MM.1S (cell line): ENCODE results near the gene KLHL13.

ENCODE experiments used
- DNase-seq: peaks from one replicate; pipeline ENCODE4 v3.0.0-alpha.2; 2015
- H2AFZ ChIP-seq: fragments of 300-600 bp; sonication (generic); 2 replicates; pipeline ENCODE4 v1.6.0; 2016; ENCODE audit warnings: antibody characterized with exemption, low read length
- H3F3A ChIP-seq: fragments of 300-600 bp; sonication (generic); 2 replicates; pipeline ENCODE4 v1.6.1; 2016; ENCODE audit warnings: mild to moderate bottlenecking, antibody characterized with exemption, low read length, moderate library complexity, mixed read lengths; ENCODE audit not compliant: insufficient read depth
- H3K27ac ChIP-seq: fragments of 300-600 bp; sonication (generic); 2 replicates; pipeline ENCODE4 v1.5.1; 2016; ENCODE audit warnings: mild to moderate bottlenecking, low read length
- H3K27me3 ChIP-seq: fragments of 300-600 bp; sonication (generic); replicated peaks from 2 replicates; pipeline ENCODE4 v1.6.0; 2016; ENCODE audit warnings: low read length; ENCODE audit not compliant: insufficient read depth
- H3K36me3 ChIP-seq: fragments of 300-600 bp; sonication (generic); replicated peaks from 2 replicates; pipeline ENCODE4 v1.6.1; 2016; ENCODE audit warnings: mild to moderate bottlenecking, low read length, mixed read lengths; ENCODE audit not compliant: insufficient read depth
- H3K4me1 ChIP-seq: fragments of 300-600 bp; sonication (generic); 2 replicates; pipeline ENCODE4 v1.6.1; 2016; ENCODE audit warnings: low read length, mixed read lengths
- H3K4me2 ChIP-seq: fragments of 300-600 bp; sonication (generic); 2 replicates; pipeline ENCODE4 v1.6.0; 2016; ENCODE audit warnings: low read depth, low read length
- H3K4me3 ChIP-seq: fragments of 300-600 bp; sonication (generic); 2 replicates; pipeline ENCODE4 v1.5.1; 2016; ENCODE audit warnings: low read length, mixed read lengths
- H3K79me2 ChIP-seq: fragments of 300-600 bp; sonication (generic); 2 replicates; pipeline ENCODE4 v1.6.1; 2016; ENCODE audit warnings: mixed run types, low read length, mixed read lengths
- H3K9ac ChIP-seq: fragments of 300-600 bp; sonication (generic); 2 replicates; pipeline ENCODE4 v1.6.1; 2016; ENCODE audit warnings: low read length, mixed read lengths
- H3K9me2 ChIP-seq: fragments of 300-600 bp; sonication (generic); replicated peaks from 2 replicates; pipeline ENCODE4 v1.6.1; 2016; ENCODE audit warnings: mild to moderate bottlenecking, low read length, mixed read lengths; ENCODE audit not compliant: insufficient read depth
- H3K9me3 ChIP-seq: fragments of 300-600 bp; sonication (generic); replicated peaks from 2 replicates; pipeline ENCODE4 v1.6.1; 2016; ENCODE audit warnings: mild to moderate bottlenecking, low read length, mixed read lengths; ENCODE audit not compliant: insufficient read depth
- H4K20me1 ChIP-seq: fragments of 300-600 bp; sonication (generic); 2 replicates; pipeline ENCODE4 v1.6.1; 2016; ENCODE audit warnings: mild to moderate bottlenecking, low read length, moderate library complexity, mixed read lengths; ENCODE audit not compliant: insufficient read depth
- EZH2 ChIP-seq: fragments of 300-600 bp; sonication (generic); optimal IDR thresholded peaks from 2 replicates; pipeline ENCODE3; 2017; ENCODE audit warnings: low read depth, mild to moderate bottlenecking, antibody characterized with exemption, low read length, mixed read lengths
- EZH2phosphoT487 ChIP-seq: fragments of 300-600 bp; sonication (generic); IDR thresholded peaks from 2 replicates; pipeline ENCODE4 v1.6.1; 2018; ENCODE audit warnings: antibody characterized with exemption, low read length
- TF ChIP-seq, protein P1 (sequence below): fragments of 300-600 bp; sonication (generic); IDR thresholded peaks from 2 replicates; pipeline ENCODE4 v1.5.1; 2016; ENCODE audit warnings: antibody characterized with exemption, low read length, mixed read lengths

Gene KLHL13

GRCh38 chrX:117969782-117970181 lies 146.8 kb downstream of the KLHL13 start:
- Histone ChIP-seq H3K9me3 (no peaks in the 10 kb centered on the region), H3K4me2 (no peak overlapping the region), H3K36me3 (no peaks in the 10 kb centered on the region), H3K27me3 (no peaks in the 10 kb centered on the region), H3K79me2 (no peaks in the 10 kb centered on the region), H3K4me3 (no peak overlapping the region), H3K27ac (no peak overlapping the region), H3F3A (no peaks in the 10 kb centered on the region), H3K9ac (no peak overlapping the region), H4K20me1 (no peaks in the 10 kb centered on the region), H3K4me1 (no peaks in the 10 kb centered on the region), H2AFZ (no peak overlapping the region), H3K9me2 (no peaks in the 10 kb centered on the region)
- no peak for TF ChIP-seq EZH2phosphoT487
- TF ChIP-seq, protein P1, sequence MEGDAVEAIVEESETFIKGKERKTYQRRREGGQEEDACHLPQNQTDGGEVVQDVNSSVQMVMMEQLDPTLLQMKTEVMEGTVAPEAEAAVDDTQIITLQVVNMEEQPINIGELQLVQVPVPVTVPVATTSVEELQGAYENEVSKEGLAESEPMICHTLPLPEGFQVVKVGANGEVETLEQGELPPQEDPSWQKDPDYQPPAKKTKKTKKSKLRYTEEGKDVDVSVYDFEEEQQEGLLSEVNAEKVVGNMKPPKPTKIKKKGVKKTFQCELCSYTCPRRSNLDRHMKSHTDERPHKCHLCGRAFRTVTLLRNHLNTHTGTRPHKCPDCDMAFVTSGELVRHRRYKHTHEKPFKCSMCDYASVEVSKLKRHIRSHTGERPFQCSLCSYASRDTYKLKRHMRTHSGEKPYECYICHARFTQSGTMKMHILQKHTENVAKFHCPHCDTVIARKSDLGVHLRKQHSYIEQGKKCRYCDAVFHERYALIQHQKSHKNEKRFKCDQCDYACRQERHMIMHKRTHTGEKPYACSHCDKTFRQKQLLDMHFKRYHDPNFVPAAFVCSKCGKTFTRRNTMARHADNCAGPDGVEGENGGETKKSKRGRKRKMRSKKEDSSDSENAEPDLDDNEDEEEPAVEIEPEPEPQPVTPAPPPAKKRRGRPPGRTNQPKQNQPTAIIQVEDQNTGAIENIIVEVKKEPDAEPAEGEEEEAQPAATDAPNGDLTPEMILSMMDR: no peak
- TF ChIP-seq EZH2: no peak
- no peak for DNase-seq

- no peaks in the 10 kb centered on the region for H3K79me2 ChIP-seq
- H2AFZ ChIP-seq: no peak overlapping the region
- no peaks in the 10 kb centered on the region for H3K9me2 ChIP-seq
- H3K4me2 ChIP-seq: no peak overlapping the region
- no peak overlapping the region for H3K9ac ChIP-seq
- DNase-seq: no peak
- no peaks in the 10 kb centered on the region for H3K36me3 ChIP-seq
- H3F3A ChIP-seq: no peaks in the 10 kb centered on the region
- TF ChIP-seq EZH2phosphoT487 (no peak), EZH2 (no peak)
- TF ChIP-seq, protein P1: no peak
- H3K9me3 ChIP-seq: no peaks in the 10 kb centered on the region
- no peaks in the 10 kb centered on the region for H4K20me1 ChIP-seq
- H3K27me3 ChIP-seq: no peaks in the 10 kb centered on the region
- no peak overlapping the region for H3K4me3 ChIP-seq
- H3K4me1 ChIP-seq: no peaks in the 10 kb centered on the region
- H3K27ac ChIP-seq: no peak overlapping the region
Measured at GRCh38 chrX:117969328-117969727, 147.3 kb downstream of the KLHL13 start.

DNA sequence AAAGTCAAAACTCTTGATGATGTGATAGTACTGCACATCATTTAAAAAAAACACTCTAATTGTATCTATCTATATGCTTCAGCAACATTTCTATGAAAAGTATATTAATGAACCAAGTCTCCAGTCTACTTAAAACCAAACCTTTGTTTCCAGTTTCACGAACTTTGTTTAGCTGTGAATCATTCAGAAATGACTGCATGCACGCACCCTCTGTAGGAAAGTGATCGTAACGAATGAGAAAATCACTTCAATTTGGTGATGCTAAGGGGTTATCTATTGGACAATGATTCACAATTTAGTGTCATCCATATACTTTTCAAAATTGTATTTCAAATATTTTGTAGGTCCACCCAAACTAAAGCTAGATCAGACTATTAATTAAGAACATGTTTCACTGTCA lies 157.6 kb downstream of the KLHL13 start:
- H3K9ac ChIP-seq: no peak overlapping the region
- DNase-seq: no peak
- H3K36me3 ChIP-seq: no peaks in the 10 kb centered on the region
- no peaks in the 10 kb centered on the region for H3K9me3 ChIP-seq
- no peaks in the 10 kb centered on the region for H3K79me2 ChIP-seq
- H3F3A ChIP-seq: no peaks in the 10 kb centered on the region
- no peaks in the 10 kb centered on the region for H3K9me2 ChIP-seq
- TF ChIP-seq EZH2phosphoT487 (no peak), EZH2 (no peak)
- TF ChIP-seq, protein P1: no peak
- no peaks in the 10 kb centered on the region for H3K4me1 ChIP-seq
- H4K20me1 ChIP-seq: no peaks in the 10 kb centered on the region
- no peak overlapping the region for H2AFZ ChIP-seq
- no peak overlapping the region for H3K27ac ChIP-seq
- H3K4me3 ChIP-seq: no peak overlapping the region
- no peak overlapping the region for H3K4me2 ChIP-seq
- H3K27me3 ChIP-seq: no peaks in the 10 kb centered on the region
